GM21515 (cell line): ENCODE measurements around the gene TATDN3.
"Not testable (repeated sequence)": the region's sequence is repeated elsewhere in the genome, so short reads cannot be mapped to it uniquely, and the experiment has no call there.

ENCODE experiments used
- ATAC-seq: cut with Tn5 transposase; IDR thresholded peaks from one replicate; pipeline ENCODE4 v1.9.1; 2021; ENCODE audit not compliant: unreplicated experiment

TATDN3 gene

GRCh38 chr1:212774584-212774983, 17.1 kb upstream of the TATDN3 start:
- no peak for ATAC-seq

GRCh38 chr1:212775241-212775640, 16.5 kb upstream of the TATDN3 start:
- no peak for ATAC-seq

GRCh38 chr1:212777151-212777550, 14.5 kb upstream of the TATDN3 start:
- no peak for ATAC-seq

- ATAC-seq, result not testable (repeated sequence)
Observed at GRCh38 chr1:212779086-212779485, 12.6 kb upstream of the TATDN3 start.

- ATAC-seq, result no peak
Observed at GRCh38 chr1:212780759-212781158, 10.9 kb upstream of the TATDN3 start.

- ATAC-seq, result no peak
Observed at GRCh38 chr1:212781225-212781624, 10.5 kb upstream of the TATDN3 start.

GRCh38 chr1:212782422-212783154, 9.1 kb upstream of the TATDN3 start:
- ATAC-seq, result no peak

- no peak for ATAC-seq
Observed at GRCh38 chr1:212783976-212784375, 7.7 kb upstream of the TATDN3 start.

GRCh38 chr1:212785871-212786270, 5.8 kb upstream of the TATDN3 start:
- no peak for ATAC-seq

- peak; percentile 26 for ATAC-seq
Observed at GRCh38 chr1:212791261-212791675, 426 bp upstream of the TATDN3 start.

- no peak for ATAC-seq
Observed at GRCh38 chr1:212792396-212792908, 758 bp downstream of the TATDN3 start.

- ATAC-seq, result peak; percentile 76
Observed at GRCh38 chr1:212794561-212795014, 2.9 kb downstream of the TATDN3 start.

GRCh38 chr1:212797681-212798080, 6.0 kb downstream of the TATDN3 start:
- no peak for ATAC-seq

GRCh38 chr1:212805767-212806166, 14.1 kb downstream of the TATDN3 start:
- ATAC-seq, result no peak

GRCh38 chr1:212814537-212815334, 23.0 kb downstream of the TATDN3 start:
- no peak for ATAC-seq

- ATAC-seq, result no peak
Observed at GRCh38 chr1:212816567-212817278, 25.0 kb downstream of the TATDN3 start.

- no peak for ATAC-seq
Observed at GRCh38 chr1:212819726-212820125, 28.0 kb downstream of the TATDN3 start.

- ATAC-seq, result no peak
Observed at GRCh38 chr1:212820969-212821368, 29.3 kb downstream of the TATDN3 start.

GRCh38 chr1:212822956-212823355, 31.3 kb downstream of the TATDN3 start:
- ATAC-seq, result no peak

GRCh38 chr1:212824201-212824600, 32.5 kb downstream of the TATDN3 start:
- ATAC-seq, result no peak

- ATAC-seq, result no peak
Observed at GRCh38 chr1:212825798-212826452, 34.2 kb downstream of the TATDN3 start.
